Heart left ventricle (tissue), 16 donors: ENCODE results near the gene AKAP17A. TPM values are rescaled to one million over a fixed set of nuclear protein-coding genes. Genes with fewer than 3 reads are reported as not detected.

Source experiments
- ATAC-seq, 4 donors: fragments of 200-7000 bp; cut with Tn5 transposase; one replicate each; pipeline ENCODE4 v1.9.1; 2020 to 2022; ENCODE audit warnings: moderate library complexity in 4 of 4, mild to moderate bottlenecking in 3 of 4, moderate number of reproducible peaks in 1 of 4
- DNase-seq, 5 donors: peaks; one replicate each; pipeline ENCODE4 v3.0.0-alpha.2; 2020
- H3K27ac ChIP-seq, 12 donors: fragments of 200-600 bp; sonication (generic) in 4 of 12; one replicate each; pipeline versions ENCODE4 v1.5.0 to v1.8.0; 2016 to 2022; ENCODE audit warnings: mild to moderate bottlenecking in 2 of 12
- H3K27me3 ChIP-seq, 9 donors: fragments of 200-600 bp; sonication (generic) in 2 of 9; one replicate each; pipeline versions ENCODE4 v1.5.1 to v1.8.0; 2016 to 2022; ENCODE audit warnings: mild to moderate bottlenecking in 3 of 9
- H3K36me3 ChIP-seq, 9 donors: fragments of 200-600 bp; sonication (generic) in 2 of 9; one replicate each; pipeline versions ENCODE4 v1.5.0 to v1.8.0; 2018 to 2022; ENCODE audit warnings: mild to moderate bottlenecking in 2 of 9
- H3K4me1 ChIP-seq, 12 donors: fragments of 200-600 bp; sonication (generic) in 4 of 12; one replicate each; pipeline versions ENCODE4 v1.5.0 to v1.8.0; 2016 to 2022; ENCODE audit warnings: mild to moderate bottlenecking in 3 of 12
- H3K4me3 ChIP-seq, 12 donors: fragments of 200-600 bp; sonication (generic) in 4 of 12; one replicate each; pipeline versions ENCODE4 v1.5.0 to v1.8.0; 2017 to 2022; ENCODE audit warnings: mild to moderate bottlenecking in 9 of 12, moderate library complexity in 4 of 12
- H3K9me3 ChIP-seq, 12 donors: fragments of 200-600 bp; sonication (generic) in 4 of 12; one replicate each; pipeline versions ENCODE4 v1.5.0 to v1.8.0; 2016 to 2022; ENCODE audit warnings: mild to moderate bottlenecking in 1 of 12
- POLR2A ChIP-seq, 2 donors: fragments of 450-650 bp; IDR thresholded peaks; one replicate each; pipeline ENCODE4 v1.6.1; 2017; ENCODE audit warnings: antibody characterized with exemption in 2 of 2, mild to moderate bottlenecking in 2 of 2, moderate library complexity in 2 of 2
- WGBS, 4 donors: extraction: QIAGEN DNeasy Blood & Tissue Kit in 2 of 4; methylation state at CpG; one replicate each; pipeline versions ENCODE4 v1.1.5 to v1.1.7; 2013 to 2018; 5-methylcytosine and 5-hydroxymethylcytosine counted together
- intact Hi-C, 10 donors: fragments of 100-400 bp; cut with DNase I; formaldehyde crosslinking; loops; one replicate each; pipeline versions ENCODE4 v1.11.1 to v1.14.2; 2022
- polyA plus RNA-seq, 2 donors: library from polyadenylated mRNA; stranded (reverse); fragments of 200-250 nt; gene quantifications; one replicate each; pipeline ENCODE4 v1.2.3, GENCODE V29; 2013
- total RNA-seq, 9 donors: library from RNA; depleted of rRNA in 2 of 9; stranded (reverse); fragments of >200 nt in 2 of 9; fragmentation: NEBNext Ultra II Directional in 3 of 9; extraction: Animal tissue kit (Norgen Biotek cat#: 25700) in 3 of 9; gene quantifications; one replicate each; pipeline versions ENCODE4 v1.1.0 to v1.2.4, GENCODE V29; 2016 to 2023
- TF ChIP-seq, protein P1 (sequence below), 12 donors: fragments of 200-600 bp; sonication (generic) in 4 of 12; IDR thresholded peaks; one replicate each; pipeline versions ENCODE4 v1.5.0 to v1.8.0; 2018 to 2022; ENCODE audit warnings: antibody characterized with exemption in 12 of 12, mild to moderate bottlenecking in 5 of 12
- donor health status: ischemic (EF 13 %, LVEDD 7.1; RV severe dilation, severe dysfunction).
- donor health status: healthy with polysubstance abuse.
- donor health status: DM: no; HTN: yes; CAD: no.
- donor health status: DM: no; HTN: no; CAD: no.
- donor health status: ischemic (EF 25% LVEDD 6.9; RV normal size, moderate dysfunction).
- donor health status: ischemic (EF 25% LVEDD 5.7; RV mildly dilated, moderate dysfunction).
- donor health status: healthy.
- donor health status: DM: yes; HTN: yes; CAD: no.
- donor health status: ischemic (EF 35%, LVEDD 5.7; RV mildly dilated, moderate dysfunction).
- donor health status: nonischemic (EF 11% LVEDD 7.7; RV severe dilation, severe dysfunction).
- donor health status: DM: yes; HTN: yes; CAD: no.
- donor health status: PGD.
- donor health status: ischemic (EF 29% LVEDD 5.4; RV normal size, mild dysfunction).
- donor health status: nonischemic (EF 23%, LVEDD 6.1; RV moderate dilation, normal function).

The AKAP17A gene
- total and polyA plus RNA-seq, 11 donors: 12.5 to 20.4 (median 16.1) TPM

- intact Hi-C loops: loop anchor here in 5 of 10 donors (5.0 to 10.0 kb wide), 4 partner anchors 41 to 121 kb away; partner anchors contain the start of gene P2RY8 (in 1 of the 5)
- Histone ChIP-seq H3K36me3 (no peaks in the 10 kb centered on the region), H3K4me1 (peaks cover 0 to 7% (median 0%) of the 10 kb centered on the region in 12 donors), H3K4me3 (no peak overlapping the region), H3K27ac (no peak overlapping the region), H3K27me3 (no peaks in the 10 kb centered on the region), H3K9me3 (no peaks in the 10 kb centered on the region)
- TF ChIP-seq POLR2A (IDR thresholded peaks at IDR 0.05): no peak
- TF ChIP-seq, protein P1, sequence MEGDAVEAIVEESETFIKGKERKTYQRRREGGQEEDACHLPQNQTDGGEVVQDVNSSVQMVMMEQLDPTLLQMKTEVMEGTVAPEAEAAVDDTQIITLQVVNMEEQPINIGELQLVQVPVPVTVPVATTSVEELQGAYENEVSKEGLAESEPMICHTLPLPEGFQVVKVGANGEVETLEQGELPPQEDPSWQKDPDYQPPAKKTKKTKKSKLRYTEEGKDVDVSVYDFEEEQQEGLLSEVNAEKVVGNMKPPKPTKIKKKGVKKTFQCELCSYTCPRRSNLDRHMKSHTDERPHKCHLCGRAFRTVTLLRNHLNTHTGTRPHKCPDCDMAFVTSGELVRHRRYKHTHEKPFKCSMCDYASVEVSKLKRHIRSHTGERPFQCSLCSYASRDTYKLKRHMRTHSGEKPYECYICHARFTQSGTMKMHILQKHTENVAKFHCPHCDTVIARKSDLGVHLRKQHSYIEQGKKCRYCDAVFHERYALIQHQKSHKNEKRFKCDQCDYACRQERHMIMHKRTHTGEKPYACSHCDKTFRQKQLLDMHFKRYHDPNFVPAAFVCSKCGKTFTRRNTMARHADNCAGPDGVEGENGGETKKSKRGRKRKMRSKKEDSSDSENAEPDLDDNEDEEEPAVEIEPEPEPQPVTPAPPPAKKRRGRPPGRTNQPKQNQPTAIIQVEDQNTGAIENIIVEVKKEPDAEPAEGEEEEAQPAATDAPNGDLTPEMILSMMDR (IDR thresholded peaks at IDR 0.05): no peak
- ATAC-seq: no peak
- no peak for DNase-seq
- WGBS, 4 donors: 47 to 62% (median 55%) methylated on average over 2 of the region's 2 CpGs
Observed at GRCh38 chrX:1577845-1578244, 13.6 kb upstream of the AKAP17A start.

DNA sequence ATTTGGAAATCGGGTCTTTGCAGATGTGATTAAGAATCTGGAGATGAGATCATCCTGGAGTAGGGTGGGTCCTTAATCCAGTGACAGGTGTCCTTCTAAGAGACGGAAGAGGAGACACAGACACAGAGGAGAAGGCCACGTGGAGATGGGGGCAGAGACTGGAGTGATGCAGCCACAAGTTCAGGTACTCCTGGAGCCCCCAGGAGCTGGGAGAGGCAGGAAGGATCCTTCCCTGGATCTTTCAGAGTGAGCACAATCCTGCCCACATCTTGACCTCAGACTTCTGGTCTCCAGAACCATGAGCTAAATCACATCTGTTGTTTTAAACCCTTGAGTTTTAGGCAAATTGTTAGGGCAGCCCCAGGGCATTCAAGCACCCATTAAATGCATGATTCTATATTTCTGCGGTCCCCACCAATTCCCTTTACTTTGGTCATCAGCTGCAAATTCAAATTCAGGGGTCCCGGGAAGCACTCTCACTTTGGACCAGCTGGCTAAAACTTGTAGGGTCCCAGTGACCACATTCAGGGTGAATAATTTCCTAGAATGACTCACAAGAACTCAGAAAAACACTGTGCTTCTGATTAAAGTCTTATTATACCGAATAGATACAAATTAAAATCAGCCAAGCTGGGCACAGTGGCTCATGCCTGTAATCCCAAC, 12.8 kb upstream of the AKAP17A start:
- intact Hi-C loops: loop anchor here in 5 of 10 donors (5.0 to 10.0 kb wide), 4 partner anchors 41 to 121 kb away; partner anchors contain the start of gene P2RY8 (in 1 of the 5)
- ATAC-seq: no peak
- TF ChIP-seq POLR2A (IDR thresholded peaks at IDR 0.05): no peak
- TF ChIP-seq, protein P1 (IDR thresholded peaks at IDR 0.05): no peak

GRCh38 chrX:1581132-1581531, 10.3 kb upstream of the AKAP17A start:
- H3K27ac ChIP-seq: no peak overlapping the region
- H3K4me1 ChIP-seq: peaks cover 0 to 7% (median 0%) of the 10 kb centered on the region in 12 donors
- TF ChIP-seq, protein P1 (IDR thresholded peaks at IDR 0.05): peak; percentile 67 to 89 (median 78)
- no peak for TF ChIP-seq POLR2A (IDR thresholded peaks at IDR 0.05)
- 24 to 43% (median 35%) methylated on average over 4 of the region's 4 CpGs for WGBS, 4 donors
- DNase-seq: peak in 1 of 5 donors; percentile 56
- no peaks in the 10 kb centered on the region for H3K36me3 ChIP-seq
- no peaks in the 10 kb centered on the region for H3K9me3 ChIP-seq
- no peak overlapping the region for H3K4me3 ChIP-seq
- H3K27me3 ChIP-seq: no peaks in the 10 kb centered on the region
- peak in 2 of 4 donors; percentile 52 to 61 for ATAC-seq
- intact Hi-C loops: loop anchor here in 4 of 10 donors (1.0 to 5.0 kb wide), 3 partner anchors 124 to 127 kb away; no protein-coding TSS in a partner anchor

More for the DNA sequence above, 12.8 kb upstream of the AKAP17A start:
- Histone ChIP-seq H3K36me3 (no peaks in the 10 kb centered on the region), H3K4me1 (peaks cover 0 to 7% (median 0%) of the 10 kb centered on the region in 12 donors), H3K27me3 (no peaks in the 10 kb centered on the region), H3K27ac (no peak overlapping the region), H3K4me3 (no peak overlapping the region), H3K9me3 (no peaks in the 10 kb centered on the region)
- WGBS, 4 donors: 64 to 69% (median 67%) methylated on average over 6 of the region's 6 CpGs
- DNase-seq: no peak

DNA sequence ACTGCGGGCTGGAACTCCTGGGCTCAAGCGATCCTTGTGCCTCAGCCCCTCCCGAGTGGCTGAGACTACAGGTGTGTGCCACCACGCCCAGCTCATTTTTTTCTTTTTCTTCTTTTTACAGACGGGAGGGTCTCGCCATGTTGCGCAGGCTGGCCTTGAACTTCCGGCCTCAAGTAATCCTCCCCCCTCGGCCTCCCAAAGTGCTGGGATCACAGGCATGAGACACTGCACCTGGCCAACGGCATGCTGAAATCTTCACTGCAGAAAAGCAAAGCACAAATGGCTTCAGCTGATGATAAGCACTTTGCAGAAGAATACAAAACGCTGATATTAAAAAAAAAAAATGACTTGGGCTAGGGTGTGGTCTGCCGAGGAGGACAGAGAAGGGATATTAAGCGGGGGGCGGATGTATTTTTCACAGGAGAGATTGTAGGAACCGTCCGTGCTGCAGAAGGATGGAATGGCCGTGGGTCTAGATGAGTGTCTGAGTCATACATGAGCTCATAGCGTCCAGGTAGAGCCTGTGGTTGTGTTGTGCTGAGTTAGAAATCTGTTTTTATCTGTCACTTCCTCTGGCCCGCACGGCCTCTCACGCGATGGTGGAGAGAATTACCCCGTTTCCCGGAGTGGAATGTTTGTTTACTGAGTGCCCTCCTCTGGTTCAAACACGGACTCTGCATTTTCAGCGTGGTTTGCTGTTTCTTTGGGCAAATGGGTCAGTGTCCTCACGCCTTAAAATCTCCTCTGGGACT, 8.5 kb upstream of the AKAP17A start:
- Histone ChIP-seq H3K9me3 (no peaks in the 10 kb centered on the region), H3K27me3 (no peaks in the 10 kb centered on the region), H3K4me1 (no peaks in the 10 kb centered on the region), H3K36me3 (no peaks in the 10 kb centered on the region), H3K27ac (no peak overlapping the region), H3K4me3 (no peak overlapping the region)
- 46 to 68% (median 49%) methylated on average over 26 to 27 of the region's 27 CpGs for WGBS, 4 donors
- intact Hi-C loops: loop anchor here in 1 of 10 donors (5.0 kb wide), 1 partner anchor 126 kb away; no protein-coding TSS in a partner anchor
- ATAC-seq (peak in 1 of 4 donors; percentile 67), DNase-seq (no peak)
- no peak for TF ChIP-seq POLR2A (IDR thresholded peaks at IDR 0.05)
- TF ChIP-seq, protein P1 (IDR thresholded peaks at IDR 0.05): no peak
